H1 (cell line): Measurements from ENCODE around the gene VAV2. TPM values are rescaled to one million over a fixed set of nuclear protein-coding genes. Genes with fewer than 3 reads are reported as not detected.

Experiments used
- RBBP5 ChIP-seq: IDR thresholded peaks from 2 replicates; pipeline ENCODE4 v1.7.1; 2012; ENCODE audit warnings: low read depth, mild to moderate bottlenecking, inconsistent platforms, low read length, moderate library complexity, borderline replicate concordance
- polyA plus RNA-seq, 7 experiments: library from polyadenylated mRNA; depleted of rRNA in 3 of 7; stranded (reverse) in 5 of 7; unstranded in 2 of 7; fragments of >200 nt in 5 of 7; fragments of 200-250 nt in 2 of 7; gene quantifications; 1 replicate in 5 of 7; 2 replicates in 1 of 7; 4 replicates in 1 of 7; pipeline versions ENCODE4 v1.2.1 to v1.2.3, GENCODE V29; 2011 to 2013; ENCODE audit warnings: missing spikeins in 2 of 7, mixed read lengths in 2 of 7
- total RNA-seq: library from RNA; stranded (reverse); fragmentation: NEBNext Ultra II Directional; extraction: Animal tissue kit (Norgen Biotek cat#: 25700); gene quantifications from 2 replicates; pipeline ENCODE4 v1.2.1, GENCODE V29; 2021
- TF ChIP-seq, protein P1 (sequence below): IDR thresholded peaks from 2 replicates; pipeline ENCODE4 v1.6.1; 2012; ENCODE audit warnings: inconsistent platforms
- TF ChIP-seq, protein P2 (sequence below): IDR thresholded peaks from 2 replicates; pipeline ENCODE4 v1.6.1; 2012; ENCODE audit warnings: inconsistent platforms
- TF ChIP-seq, protein P3 (sequence below): IDR thresholded peaks from 2 replicates; pipeline ENCODE4 v1.6.1; 2011; ENCODE audit warnings: low read depth, mild to moderate bottlenecking, low read length; ENCODE audit not compliant: insufficient read depth
- TF ChIP-seq, protein P4 (sequence below): IDR thresholded peaks from 2 replicates; pipeline ENCODE4 v1.6.1; 2012; ENCODE audit warnings: low read length, inconsistent platforms

The VAV2 gene
- total and polyA plus RNA-seq, 2 of the 8 experiments (the other 6 are each of a cell fraction or from before 2014, with no cell fraction given): 13.6 to 37.6 TPM

DNA sequence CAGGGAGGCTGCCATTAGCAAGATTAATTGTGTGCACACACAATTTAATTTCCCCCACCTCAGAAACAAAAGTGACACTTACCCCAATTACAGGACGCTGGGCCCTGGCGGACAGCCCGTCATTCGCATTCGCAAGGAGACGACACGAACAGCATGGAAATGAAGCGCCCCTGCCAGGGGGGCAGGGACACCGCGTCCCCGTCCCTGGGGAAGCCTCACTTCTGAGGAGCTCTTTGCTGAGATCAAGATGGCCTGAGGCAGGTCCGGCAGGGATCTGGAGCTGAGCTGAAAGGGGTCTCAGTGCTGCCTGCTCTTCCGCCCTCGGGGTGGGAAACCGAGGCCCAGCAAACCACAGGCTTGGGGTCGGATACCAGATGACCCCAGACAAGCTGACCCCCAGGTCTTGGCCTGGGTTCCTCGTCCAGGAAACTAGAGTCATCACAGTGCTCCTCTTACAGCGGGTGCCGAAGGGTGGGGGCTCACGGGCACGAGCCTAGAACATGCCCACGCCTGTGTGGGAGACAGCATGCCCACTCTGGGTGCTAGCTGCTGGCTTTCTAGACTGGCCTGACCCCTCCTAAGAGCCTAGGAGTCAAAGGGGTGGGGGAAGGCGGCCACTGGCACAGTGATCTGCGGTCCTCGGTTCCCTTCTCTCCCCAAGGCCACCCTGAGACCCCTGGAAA, 103.2 kb downstream of the VAV2 start (continued):
- TF ChIP-seq, protein P1, sequence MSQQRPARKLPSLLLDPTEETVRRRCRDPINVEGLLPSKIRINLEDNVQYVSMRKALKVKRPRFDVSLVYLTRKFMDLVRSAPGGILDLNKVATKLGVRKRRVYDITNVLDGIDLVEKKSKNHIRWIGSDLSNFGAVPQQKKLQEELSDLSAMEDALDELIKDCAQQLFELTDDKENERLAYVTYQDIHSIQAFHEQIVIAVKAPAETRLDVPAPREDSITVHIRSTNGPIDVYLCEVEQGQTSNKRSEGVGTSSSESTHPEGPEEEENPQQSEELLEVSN: no peak
- TF ChIP-seq, protein P2, sequence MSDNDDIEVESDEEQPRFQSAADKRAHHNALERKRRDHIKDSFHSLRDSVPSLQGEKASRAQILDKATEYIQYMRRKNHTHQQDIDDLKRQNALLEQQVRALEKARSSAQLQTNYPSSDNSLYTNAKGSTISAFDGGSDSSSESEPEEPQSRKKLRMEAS: no peak
- TF ChIP-seq, protein P3, sequence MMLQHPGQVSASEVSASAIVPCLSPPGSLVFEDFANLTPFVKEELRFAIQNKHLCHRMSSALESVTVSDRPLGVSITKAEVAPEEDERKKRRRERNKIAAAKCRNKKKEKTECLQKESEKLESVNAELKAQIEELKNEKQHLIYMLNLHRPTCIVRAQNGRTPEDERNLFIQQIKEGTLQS: no peak
- TF ChIP-seq, protein P4, sequence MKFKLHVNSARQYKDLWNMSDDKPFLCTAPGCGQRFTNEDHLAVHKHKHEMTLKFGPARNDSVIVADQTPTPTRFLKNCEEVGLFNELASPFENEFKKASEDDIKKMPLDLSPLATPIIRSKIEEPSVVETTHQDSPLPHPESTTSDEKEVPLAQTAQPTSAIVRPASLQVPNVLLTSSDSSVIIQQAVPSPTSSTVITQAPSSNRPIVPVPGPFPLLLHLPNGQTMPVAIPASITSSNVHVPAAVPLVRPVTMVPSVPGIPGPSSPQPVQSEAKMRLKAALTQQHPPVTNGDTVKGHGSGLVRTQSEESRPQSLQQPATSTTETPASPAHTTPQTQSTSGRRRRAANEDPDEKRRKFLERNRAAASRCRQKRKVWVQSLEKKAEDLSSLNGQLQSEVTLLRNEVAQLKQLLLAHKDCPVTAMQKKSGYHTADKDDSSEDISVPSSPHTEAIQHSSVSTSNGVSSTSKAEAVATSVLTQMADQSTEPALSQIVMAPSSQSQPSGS: no peak
- TF ChIP-seq RBBP5: no peak
